ENCODE results near the gene THY1.
"Not testable (repeated sequence)": the region's sequence is repeated elsewhere in the genome, so short reads cannot be mapped to it uniquely, and the experiment has no call there.

THY1 gene

GRCh38 chr11:119422809-119423508 is at the start of gene THY1:
THY1 (minus strand) TSS chr11:119423172; CDS start chr11:119420905, 2,267 bp downstream.
- no peak for DNase-seq

GRCh38 chr11:119472186-119472855 is 49.3 kb upstream of the THY1 start:
- no peak for DNase-seq

- no peak for DNase-seq
Measured at GRCh38 chr11:119471329-119471728, 48.4 kb upstream of the THY1 start.

GRCh38 chr11:119470317-119471291 is 47.6 kb upstream of the THY1 start:
- no peak for DNase-seq

- no peak for DNase-seq
Measured at GRCh38 chr11:119469506-119469905, 46.5 kb upstream of the THY1 start.

GRCh38 chr11:119468511-119468910 is 45.5 kb upstream of the THY1 start:
- DNase-seq, result no peak

- DNase-seq, result no peak
Measured at GRCh38 chr11:119461229-119461963, 38.4 kb upstream of the THY1 start.

- DNase-seq, result no peak
Measured at GRCh38 chr11:119460582-119460981, 37.6 kb upstream of the THY1 start.

- DNase-seq, result no peak
Measured at GRCh38 chr11:119460097-119460496, 37.1 kb upstream of the THY1 start.

GRCh38 chr11:119459293-119459976 is 36.5 kb upstream of the THY1 start:
- DNase-seq, result no peak

GRCh38 chr11:119455708-119456107 is 32.7 kb upstream of the THY1 start:
- not testable (repeated sequence) for DNase-seq

GRCh38 chr11:119455241-119455640 is 32.3 kb upstream of the THY1 start:
- not testable (repeated sequence) for DNase-seq

- no peak for DNase-seq
Measured at GRCh38 chr11:119453881-119454280, 30.9 kb upstream of the THY1 start.

- DNase-seq, result no peak
Measured at GRCh38 chr11:119450590-119451326, 27.8 kb upstream of the THY1 start.

- no peak for DNase-seq
Measured at GRCh38 chr11:119449498-119449897, 26.5 kb upstream of the THY1 start.

GRCh38 chr11:119448380-119448779 is 25.4 kb upstream of the THY1 start:
- no peak for DNase-seq

GRCh38 chr11:119447664-119448242 is 24.8 kb upstream of the THY1 start:
- DNase-seq, result no peak

GRCh38 chr11:119446871-119447663 is 24.1 kb upstream of the THY1 start:
- DNase-seq, result no peak

- DNase-seq, result no peak
Measured at GRCh38 chr11:119446434-119446833, 23.5 kb upstream of the THY1 start.

GRCh38 chr11:119445850-119446249 is 22.9 kb upstream of the THY1 start:
- DNase-seq, result no peak

All from NCI-H2029 (cell line).